Vagina (tissue), 2 donors: ENCODE measurements around the gene SLAMF9. TPM values are rescaled to one million over a fixed set of nuclear protein-coding genes. Genes with fewer than 3 reads are reported as not detected.

ENCODE experiments used
- DNase-seq, 2 donors: peaks; one replicate each; pipeline ENCODE4 v3.0.0-alpha.2; 2017; ENCODE audit errors: extremely low spot score in 2 of 2
- H3K27ac ChIP-seq: fragments of 200-600 bp; sonication (generic); one replicate; pipeline ENCODE4 v1.5.1; 2019
- H3K27me3 ChIP-seq: fragments of 200-600 bp; sonication (generic); one replicate; pipeline ENCODE4 v1.5.1; 2019
- H3K36me3 ChIP-seq, 2 donors: fragments of 200-600 bp; sonication (generic); one replicate each; pipeline ENCODE4 v1.5.1; 2017 to 2019
- H3K4me1 ChIP-seq: fragments of 200-600 bp; sonication (generic); one replicate; pipeline ENCODE4 v1.5.1; 2019
- H3K4me3 ChIP-seq, 2 donors: fragments of 200-600 bp; sonication (generic); 1 replicate in 1 of 2; 2 replicates in 1 of 2; pipeline ENCODE4 v1.5.1; 2016 to 2019
- H3K9me3 ChIP-seq: fragments of 200-600 bp; sonication (generic); one replicate; pipeline ENCODE4 v1.5.1; 2019
- POLR2A ChIP-seq, 2 donors: fragments of 450-650 bp; IDR thresholded peaks; one replicate each; pipeline ENCODE4 v1.6.1; 2017; ENCODE audit warnings: antibody characterized with exemption in 2 of 2, mild to moderate bottlenecking in 2 of 2, moderate library complexity in 2 of 2
- POLR2AphosphoS5 ChIP-seq, 2 donors: sonication (generic); formaldehyde crosslinking; IDR thresholded peaks; one replicate each; pipeline ENCODE4 v1.9.0; 2017; ENCODE audit warnings: antibody characterized with exemption in 2 of 2, mild to moderate bottlenecking in 2 of 2, low read depth in 1 of 2; ENCODE audit not compliant: insufficient read depth in 1 of 2
- intact Hi-C: fragments of 100-400 bp; cut with DNase I; formaldehyde crosslinking; loops from one replicate; pipeline ENCODE4 v1.15.1; 2023
- total RNA-seq: library from RNA; depleted of rRNA; stranded (reverse); fragments of >200 nt; gene quantifications from one replicate; pipeline ENCODE4 v1.2.3, GENCODE V29; 2016
- TF ChIP-seq, protein P1 (sequence below), 3 experiments: fragments of 450-650 bp in 2 of 3; fragments of 200-600 bp in 1 of 3; sonication (generic) in 1 of 3; IDR thresholded peaks; one replicate each; pipeline ENCODE4 v1.5.1; 2017 to 2019; ENCODE audit warnings: antibody characterized with exemption in 3 of 3, mild to moderate bottlenecking in 2 of 3, moderate library complexity in 2 of 3

The SLAMF9 gene
- total RNA-seq, 1 donor from 2014 or later, result not detected

DNA sequence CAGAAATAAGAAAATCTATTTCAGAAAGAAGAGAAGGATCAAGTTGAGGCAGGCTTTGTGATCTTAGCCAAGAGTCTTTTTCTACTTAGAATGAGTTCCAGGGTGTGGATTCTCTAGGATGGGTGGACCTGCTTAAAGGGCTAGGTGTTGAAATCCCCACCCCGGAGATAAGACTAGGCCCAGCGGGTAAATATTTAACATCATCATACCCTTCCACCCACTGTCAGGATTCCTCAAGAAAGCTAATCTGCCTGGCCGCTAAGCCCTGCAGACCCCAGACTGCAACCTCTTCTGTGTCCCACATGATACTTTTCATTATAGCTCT, 14.4 kb downstream of the SLAMF9 start:
- H3K4me1 ChIP-seq, result peaks cover 41% of the 10 kb centered on the region
- TF ChIP-seq, protein P1, sequence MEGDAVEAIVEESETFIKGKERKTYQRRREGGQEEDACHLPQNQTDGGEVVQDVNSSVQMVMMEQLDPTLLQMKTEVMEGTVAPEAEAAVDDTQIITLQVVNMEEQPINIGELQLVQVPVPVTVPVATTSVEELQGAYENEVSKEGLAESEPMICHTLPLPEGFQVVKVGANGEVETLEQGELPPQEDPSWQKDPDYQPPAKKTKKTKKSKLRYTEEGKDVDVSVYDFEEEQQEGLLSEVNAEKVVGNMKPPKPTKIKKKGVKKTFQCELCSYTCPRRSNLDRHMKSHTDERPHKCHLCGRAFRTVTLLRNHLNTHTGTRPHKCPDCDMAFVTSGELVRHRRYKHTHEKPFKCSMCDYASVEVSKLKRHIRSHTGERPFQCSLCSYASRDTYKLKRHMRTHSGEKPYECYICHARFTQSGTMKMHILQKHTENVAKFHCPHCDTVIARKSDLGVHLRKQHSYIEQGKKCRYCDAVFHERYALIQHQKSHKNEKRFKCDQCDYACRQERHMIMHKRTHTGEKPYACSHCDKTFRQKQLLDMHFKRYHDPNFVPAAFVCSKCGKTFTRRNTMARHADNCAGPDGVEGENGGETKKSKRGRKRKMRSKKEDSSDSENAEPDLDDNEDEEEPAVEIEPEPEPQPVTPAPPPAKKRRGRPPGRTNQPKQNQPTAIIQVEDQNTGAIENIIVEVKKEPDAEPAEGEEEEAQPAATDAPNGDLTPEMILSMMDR (IDR thresholded peaks at IDR 0.05), result no peak
- peak in 1 of 2 donors; percentile 7 for TF ChIP-seq POLR2AphosphoS5 (IDR thresholded peaks at IDR 0.05; ENCODE audit: insufficient read depth in 1 of 2, low read depth in 1 of 2)
- H3K4me3 ChIP-seq, result no peak overlapping the region
- H3K27me3 ChIP-seq, result no peaks in the 10 kb centered on the region
- no peaks in the 10 kb centered on the region for H3K9me3 ChIP-seq
- H3K36me3 ChIP-seq, result no peaks in the 10 kb centered on the region
- H3K27ac ChIP-seq, result no peak overlapping the region
- DNase-seq, result no peak
- intact Hi-C loops, result loop anchor here (10.0 kb wide), 1 partner anchor 145 kb away; no protein-coding TSS in a partner anchor

DNA sequence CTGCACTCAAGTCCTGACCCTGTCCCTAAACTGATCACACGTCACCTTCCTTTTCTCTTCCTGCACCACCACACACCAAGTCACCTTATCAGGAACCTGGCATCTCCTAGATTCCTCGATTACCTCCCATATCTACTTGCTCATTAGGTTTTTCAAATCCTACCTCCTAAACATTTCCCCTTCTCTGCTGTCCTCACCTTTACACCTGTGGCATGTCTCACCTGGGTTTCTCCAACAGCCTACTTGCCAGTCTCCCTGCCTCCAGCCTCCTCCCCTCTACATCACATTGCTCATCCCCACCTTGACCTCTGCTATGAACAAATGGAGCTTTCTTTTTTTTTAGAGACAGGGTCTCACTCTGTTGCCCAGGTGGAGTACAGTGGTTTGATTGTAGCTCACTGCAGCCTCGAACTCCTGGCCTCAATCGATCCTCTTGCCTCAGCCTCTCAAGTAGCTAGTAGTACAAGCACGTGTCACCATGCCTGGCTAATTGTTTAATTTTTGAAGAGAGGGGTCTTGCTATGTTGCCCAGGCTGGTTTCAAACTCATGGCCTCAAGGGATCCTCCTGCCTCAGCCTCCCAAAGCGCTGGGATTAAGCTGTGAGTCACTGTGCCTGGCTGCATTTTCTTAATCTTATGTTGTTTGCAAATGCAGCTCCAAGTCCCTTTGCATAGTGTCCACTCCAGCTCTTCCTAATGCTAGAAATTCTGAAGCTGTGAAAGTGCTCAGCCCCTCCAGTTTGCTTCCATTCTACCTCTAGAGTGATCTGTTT, 14.9 kb downstream of the SLAMF9 start:
- Histone ChIP-seq H3K36me3 (no peaks in the 10 kb centered on the region), H3K4me1 (peaks cover 41% of the 10 kb centered on the region), H3K27ac (no peak overlapping the region), H3K27me3 (no peaks in the 10 kb centered on the region), H3K4me3 (no peak overlapping the region), H3K9me3 (no peaks in the 10 kb centered on the region)
- no peak for DNase-seq
- intact Hi-C loops, result no loop called here
- TF ChIP-seq POLR2A (IDR thresholded peaks at IDR 0.05), result no peak
- no peak for TF ChIP-seq POLR2AphosphoS5 (IDR thresholded peaks at IDR 0.05; ENCODE audit: insufficient read depth in 1 of 2, low read depth in 1 of 2)
- TF ChIP-seq, protein P1 (IDR thresholded peaks at IDR 0.05), result no peak

DNA sequence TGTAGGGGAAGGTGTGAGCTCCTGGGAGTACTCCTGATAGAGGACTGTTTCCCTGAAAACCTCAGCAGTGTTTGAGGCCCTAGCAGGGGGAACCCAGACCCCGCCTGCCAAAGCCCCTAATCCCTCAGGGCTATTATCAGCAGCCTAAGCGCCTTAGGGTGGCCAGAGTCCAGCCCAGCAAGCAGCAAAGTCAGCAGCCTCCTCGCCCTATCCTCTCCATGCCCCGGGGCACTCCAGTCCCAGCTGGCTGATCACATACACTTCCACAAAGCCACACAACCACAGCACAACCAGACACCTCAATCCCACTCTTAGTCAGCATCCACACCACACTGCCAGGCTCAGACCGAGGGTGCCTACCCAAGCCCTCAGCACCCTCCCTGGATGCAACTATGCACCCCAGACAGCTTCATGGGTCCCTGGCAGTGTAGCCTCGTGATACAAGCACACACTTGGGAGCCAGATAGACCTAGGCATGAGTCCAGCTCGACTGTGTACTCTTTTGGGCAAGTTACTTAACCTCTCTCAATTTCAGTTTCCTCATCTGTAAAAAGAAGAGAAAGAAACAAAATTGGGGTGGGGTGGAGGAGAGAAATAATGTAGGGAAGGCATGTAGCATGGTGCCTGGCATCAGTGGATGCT, 15.7 kb downstream of the SLAMF9 start:
- H3K36me3 ChIP-seq, result no peaks in the 10 kb centered on the region
- intact Hi-C loops, result no loop called here
- no peaks in the 10 kb centered on the region for H3K9me3 ChIP-seq
- no peak overlapping the region for H3K27ac ChIP-seq
- peaks cover 33% of the 10 kb centered on the region for H3K4me1 ChIP-seq
- H3K27me3 ChIP-seq, result no peaks in the 10 kb centered on the region
- no peak for DNase-seq
- H3K4me3 ChIP-seq, result no peak overlapping the region
- TF ChIP-seq POLR2A (IDR thresholded peaks at IDR 0.05) (no peak), POLR2AphosphoS5 (IDR thresholded peaks at IDR 0.05; ENCODE audit: insufficient read depth in 1 of 2, low read depth in 1 of 2) (no peak)
- TF ChIP-seq, protein P1 (IDR thresholded peaks at IDR 0.05), result no peak

DNA sequence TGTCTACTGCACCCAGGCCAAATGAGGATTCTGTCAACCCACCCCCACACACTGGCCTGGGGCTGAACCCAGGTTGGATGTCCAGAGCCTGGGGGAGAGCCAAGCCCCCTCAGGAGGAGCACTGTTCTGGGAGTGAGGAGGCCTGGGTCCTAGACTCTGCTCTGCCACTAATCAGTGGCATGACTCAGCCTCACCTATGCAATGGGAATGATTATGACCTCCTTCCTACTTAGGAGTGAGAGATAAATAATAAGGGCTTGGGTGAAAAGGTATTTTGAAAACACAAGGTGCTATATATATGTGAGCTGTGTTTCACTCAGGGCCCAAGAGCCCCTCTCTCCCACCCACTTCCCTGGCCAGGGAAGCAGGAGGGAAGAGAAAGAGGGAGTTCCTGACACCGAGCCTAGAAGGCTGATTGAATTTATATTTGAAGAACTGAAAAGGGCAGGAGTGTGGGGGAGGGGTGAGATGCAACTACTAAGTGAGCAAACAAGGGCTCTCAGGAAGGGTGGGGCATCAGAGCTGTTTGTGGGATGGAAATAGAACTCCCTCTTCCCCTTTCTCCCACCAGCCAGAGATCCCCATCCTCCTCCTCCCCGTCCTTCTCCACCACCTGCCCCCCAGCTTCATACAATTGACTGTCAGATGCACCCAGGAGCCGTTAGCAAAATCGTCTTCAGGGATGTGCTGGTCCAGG, 16.8 kb downstream of the SLAMF9 start:
- intact Hi-C loops, result loop anchor here (2.0 kb wide), 1 partner anchor 70 kb away; no protein-coding TSS in a partner anchor
- H3K36me3 ChIP-seq, result no peaks in the 10 kb centered on the region
- no peaks in the 10 kb centered on the region for H3K27me3 ChIP-seq
- H3K9me3 ChIP-seq, result no peaks in the 10 kb centered on the region
- H3K4me1 ChIP-seq, result peaks cover 34% of the 10 kb centered on the region
- no peak overlapping the region for H3K4me3 ChIP-seq
- H3K27ac ChIP-seq, result no peak overlapping the region
- no peak for DNase-seq
- TF ChIP-seq, protein P1 (IDR thresholded peaks at IDR 0.05), result no peak
- TF ChIP-seq POLR2A (IDR thresholded peaks at IDR 0.05) (no peak), POLR2AphosphoS5 (IDR thresholded peaks at IDR 0.05; ENCODE audit: insufficient read depth in 1 of 2, low read depth in 1 of 2) (no peak)
